ENCODE results near the gene ZNF689.

GRCh38 chr16:30567160-30567990 lies 42.8 kb downstream of the ZNF689 start:
- TF ChIP-seq SIN3A (IDR thresholded peaks at IDR 0.05; ENCODE audit: borderline replicate concordance, insufficient read depth, low read length) (no peak), POLR2AphosphoS5 (IDR thresholded peaks at IDR 0.05; ENCODE audit: low read depth, low read length) (no peak)
